K562 (cell line): ENCODE measurements around the gene TNKS2. TPM values are rescaled to one million over a fixed set of nuclear protein-coding genes. Genes with fewer than 3 reads are reported as not detected.
A peak's percentile ranks its signal among the peaks of the same experiment; 100 is the strongest.

ENCODE experiments used
- ATAC-seq: fragments of 200-7000 bp; cut with Tn5 transposase; 3 replicates; pipeline ENCODE4 v1.9.1; 2020; ENCODE audit warnings: moderate library complexity
- BruUV-seq: library from RNA; stranded (reverse); fragments of 400-500 nt; replicated peaks from 2 replicates; lab custom pipeline; 2021; lab: Mats Ljungman, UMichigan
- CTCF ChIA-PET: fragments of 300-600 bp; formaldehyde crosslinking; extraction: SDS; loops from one replicate; lab custom pipeline; 2021; ENCODE audit warnings: low intra/inter-chr PET ratio; lab: Yijun Ruan, JAX
- POLR2A ChIA-PET: fragments of 300-600, 350-650 bp; sonication (Branson Sonifier 250); formaldehyde crosslinking; extraction: SDS; loops from one replicate; lab custom pipeline; 2021; ENCODE audit warnings: antibody characterized with exemption, inconsistent platforms; lab: Yijun Ruan, JAX
- DNase-seq, 4 experiments: peaks; one replicate each; pipeline versions ENCODE4 v3.0.0 to v3.0.0-alpha.2; 2011 to 2018; ENCODE audit warnings: low spot score in 3 of 4, mixed read lengths in 3 of 4; ENCODE audit errors: extremely low read depth in 1 of 4
- FAIRE-seq: peaks from 2 replicates; lab custom pipeline; 2011; peaks lifted over from hg19 to GRCh38; lab: Jason Lieb, UNC
- H2AFZ ChIP-seq: 2 replicates; pipeline ENCODE4 v1.6.0; 2011; ENCODE audit warnings: low read depth, low read length, control low read depth, inconsistent platforms
- H3K27ac ChIP-seq: fragments of 200-600 bp; 3 replicates; pipeline ENCODE4 v1.8.0; 2011; ENCODE audit warnings: low read depth, mild to moderate bottlenecking, control low read depth, inconsistent platforms, low read length, moderate library complexity, mixed read lengths; ENCODE audit errors: extremely low read depth
- H3K27me3 ChIP-seq, 2 experiments: fragments of 300-600 bp in 1 of 2; 2 replicates in 1 of 2; 3 replicates in 1 of 2; pipeline versions ENCODE4 v1.6.0 to v1.8.0; 2011; ENCODE audit warnings: inconsistent platforms in 2 of 2, low read length in 2 of 2, mild to moderate bottlenecking in 1 of 2, mixed read lengths in 1 of 2, moderate library complexity in 1 of 2; ENCODE audit not compliant: control insufficient read depth in 2 of 2, insufficient read depth in 2 of 2
- H3K36me3 ChIP-seq: fragments of 300-600 bp; 3 replicates; pipeline ENCODE4 v1.8.0; 2011; ENCODE audit warnings: mild to moderate bottlenecking, low read length, inconsistent platforms; ENCODE audit not compliant: control insufficient read depth, insufficient read depth
- H3K4me1 ChIP-seq, 2 experiments: fragments of 200-600 bp in 1 of 2; replicated peaks in 1 of 2; 2 replicates in 1 of 2; 3 replicates in 1 of 2; pipeline versions ENCODE4 v1.5.1 to v1.8.0; 2011; ENCODE audit warnings: inconsistent platforms in 2 of 2, low read length in 2 of 2, mild to moderate bottlenecking in 1 of 2, mixed read lengths in 1 of 2, moderate library complexity in 1 of 2; ENCODE audit not compliant: control insufficient read depth in 2 of 2, insufficient read depth in 2 of 2
- H3K4me2 ChIP-seq: 2 replicates; pipeline ENCODE4 v1.6.1; 2011; ENCODE audit warnings: low read length, control low read depth, inconsistent platforms, mixed read lengths; ENCODE audit not compliant: insufficient read depth
- H3K4me3 ChIP-seq: fragments of 200-600 bp; sonication (generic), shearing (Covaris generic); 2 replicates; pipeline ENCODE4 v1.5.1; 2016; ENCODE audit warnings: control low read depth, inconsistent platforms
- H3K79me2 ChIP-seq: fragments of 200-600 bp; 3 replicates; pipeline ENCODE4 v1.8.0; 2011; ENCODE audit warnings: low read length, inconsistent platforms; ENCODE audit not compliant: control insufficient read depth, insufficient read depth
- H3K9ac ChIP-seq, 2 experiments: 2 replicates each; pipeline versions ENCODE4 v1.6.0 to v1.6.1; 2011; ENCODE audit warnings: low read depth in 2 of 2, low read length in 2 of 2, control low read depth in 1 of 2, inconsistent platforms in 1 of 2, mild to moderate bottlenecking in 1 of 2, mixed read lengths in 1 of 2; ENCODE audit not compliant: insufficient read depth in 1 of 2
- H3K9me1 ChIP-seq: one replicate; pipeline ENCODE4 v1.6.0; 2011; ENCODE audit warnings: inconsistent platforms, mild to moderate bottlenecking, low read length, moderate library complexity; ENCODE audit not compliant: control insufficient read depth, insufficient read depth
- H3K9me3 ChIP-seq: replicated peaks from 2 replicates; pipeline ENCODE4 v1.5.1; 2011; ENCODE audit warnings: low read depth, low read length, inconsistent platforms; ENCODE audit not compliant: control insufficient read depth, insufficient read depth
- H4K20me1 ChIP-seq: replicated peaks from 2 replicates; pipeline ENCODE4 v1.6.1; 2011; ENCODE audit warnings: low read length, inconsistent platforms, mixed read lengths; ENCODE audit not compliant: control insufficient read depth, insufficient read depth
- BMI1 ChIP-seq: fragments of 150-350 bp; IDR thresholded peaks from 2 replicates; pipeline ENCODE4 v1.6.1; 2014; ENCODE audit warnings: low read length
- ETS1 ChIP-seq: conservative IDR thresholded peaks from 2 replicates; pipeline ENCODE4 v1.6.1; 2011; ENCODE audit warnings: low read depth, mild to moderate bottlenecking, low read length; ENCODE audit not compliant: control insufficient read depth
- ETV6 ChIP-seq, 3 experiments: fragments of 150-350 bp in 1 of 3; sonication (generic) in 1 of 3; formaldehyde crosslinking in 1 of 3; IDR thresholded peaks; 2 replicates each; pipeline versions ENCODE4 v1.6.1 to v1.8.0; 2014 to 2022; ENCODE audit warnings: borderline replicate concordance in 2 of 3, low read depth in 2 of 3, antibody characterized with exemption in 1 of 3, low read length in 1 of 3, mild to moderate bottlenecking in 1 of 3, missing genetic modification reagents in 1 of 3
- EZH2 ChIP-seq: IDR thresholded peaks from 2 replicates; pipeline ENCODE4 v1.6.1; 2012; ENCODE audit warnings: low read depth, mild to moderate bottlenecking, inconsistent platforms, low read length, borderline replicate concordance
- FIP1L1 ChIP-seq: fragments of 200-400 bp; formaldehyde crosslinking; IDR thresholded peaks from 2 replicates; pipeline ENCODE4 v1.6.1; 2018; ENCODE audit warnings: mild to moderate bottlenecking, low read depth, low read length; ENCODE audit not compliant: poor library complexity, severe bottlenecking
- GABPB2 ChIP-seq: fragments of 250-450 bp; sonication (Bioruptor Pico); conservative IDR thresholded peaks from 2 replicates; pipeline ENCODE4 v1.5.1; 2021; ENCODE audit warnings: mild to moderate bottlenecking
- PCBP2 ChIP-seq: fragments of 200-400 bp; formaldehyde crosslinking; IDR thresholded peaks from 2 replicates; pipeline ENCODE4 v1.6.1; 2018; ENCODE audit warnings: low read length, low read depth, mild to moderate bottlenecking, moderate library complexity; ENCODE audit not compliant: poor library complexity, severe bottlenecking
- PTRF ChIP-seq: fragments of 450-650 bp; IDR thresholded peaks from 2 replicates; pipeline ENCODE4 v1.6.1; 2016; ENCODE audit warnings: mild to moderate bottlenecking, missing genetic modification characterization, missing compliant biosample characterization
- RCOR1 ChIP-seq, 2 experiments: IDR thresholded peaks; 2 replicates each; pipeline ENCODE4 v1.6.1; 2012; ENCODE audit warnings: low read depth in 2 of 2, low read length in 2 of 2, borderline replicate concordance in 1 of 2, improper control_type of control experiment in 1 of 2
- RFX5 ChIP-seq: IDR thresholded peaks from 2 replicates; pipeline ENCODE4 v1.6.1; 2011; ENCODE audit warnings: low read depth, mild to moderate bottlenecking, improper control_type of control experiment, low read length
- SMAD1 ChIP-seq: fragments of 150-350 bp; IDR thresholded peaks from 2 replicates; pipeline ENCODE4 v1.6.1; 2014; ENCODE audit warnings: low read length, low read depth; ENCODE audit not compliant: partially characterized antibody
- STAT5B ChIP-seq: fragments of 250-450 bp; sonication (Bioruptor Pico); IDR thresholded peaks from 2 replicates; pipeline ENCODE4 v1.8.0; 2021; ENCODE audit warnings: mild to moderate bottlenecking, inconsistent platforms
- TBP ChIP-seq: optimal IDR thresholded peaks from 2 replicates; pipeline ENCODE3; 2011; ENCODE audit warnings: low read depth, low read length, improper control_type of control experiment
- TRIM24 ChIP-seq, 2 experiments: fragments of 450-650 bp; IDR thresholded peaks; 2 replicates each; pipeline ENCODE4 v1.6.1; 2016
- YY1 ChIP-seq, 3 experiments: IDR thresholded peaks; 2 replicates each; pipeline ENCODE4 v1.6.1; 2011; ENCODE audit warnings: low read length in 2 of 3, mild to moderate bottlenecking in 2 of 3, moderate library complexity in 2 of 3, borderline replicate concordance in 1 of 3, control low read depth in 1 of 3, low read depth in 1 of 3; ENCODE audit not compliant: insufficient read depth in 3 of 3, insufficient replicate concordance in 2 of 3, control insufficient read depth in 1 of 3, insufficient read length in 1 of 3; ENCODE audit errors: extremely low read depth in 1 of 3
- ZNF175 ChIP-seq: fragments of 200-800 bp; sonication (Bioruptor generic); IDR thresholded peaks from 2 replicates; pipeline ENCODE4 v1.6.1; 2016; ENCODE audit warnings: low read depth, mild to moderate bottlenecking, missing genetic modification characterization, missing compliant biosample characterization
- ZNF253 ChIP-seq: fragments of 250-450 bp; sonication (Bioruptor Pico); conservative IDR thresholded peaks from 2 replicates; pipeline ENCODE4 v1.6.1; 2021; ENCODE audit warnings: mild to moderate bottlenecking
- ZNF263 ChIP-seq: sonication (generic); formaldehyde crosslinking; IDR thresholded peaks from 2 replicates; pipeline ENCODE4 v1.8.0; 2022; ENCODE audit warnings: mild to moderate bottlenecking, missing genetic modification reagents, borderline replicate concordance
- ZNF282 ChIP-seq: sonication (generic); formaldehyde crosslinking; IDR thresholded peaks from 2 replicates; pipeline ENCODE4 v1.8.1; 2023; ENCODE audit warnings: missing genetic modification reagents
- WGBS: fragments of 100-300 bp; shearing (Covaris generic); methylation state at CpG from one replicate; pipeline ENCODE4 v1.1.6; 2016; ENCODE audit warnings: low coverage, mixed read lengths; ENCODE audit not compliant: insufficient coverage; ENCODE audit errors: missing lambda C conversion rate; 5-methylcytosine and 5-hydroxymethylcytosine counted together
- in situ Hi-C: fragments of 300-500 bp; cut with MboI; formaldehyde crosslinking; loops from 4 replicates; pipeline ENCODE4 v1.15.0; 2018; ENCODE audit warnings: inconsistent platforms, mixed read lengths
- intact Hi-C: fragments of 100-400 bp; cut with micrococcal nuclease; formaldehyde crosslinking; loops from 2 replicates; pipeline ENCODE4 v1.14.2; 2022
- polyA plus RNA-seq, 8 experiments: library from polyadenylated mRNA; depleted of rRNA in 4 of 8; stranded (reverse) in 5 of 8; unstranded in 3 of 8; fragments of >200 nt; fragmentation: Nextera tagmentation in 2 of 8; fragmentation: Illumina TruSeq in 1 of 8; extraction: Ambion mirVana in 2 of 8; extraction: Trizol in 1 of 8; gene quantifications; 2 replicates each; pipeline versions ENCODE4 v1.2.1 to v1.2.3, GENCODE V29; 2011 to 2014; ENCODE audit warnings: inconsistent platforms in 1 of 8, missing spikeins in 1 of 8
- total RNA-seq, 7 experiments: library from RNA; depleted of rRNA in 6 of 7; stranded (reverse); fragments of >200 nt in 6 of 7; fragmentation: Illumina TruSeq in 2 of 7; extraction: Trizol in 2 of 7; gene quantifications; 2 replicates each; pipeline versions ENCODE4 v1.2.1 to v1.2.3, GENCODE V29; 2011 to 2021; ENCODE audit warnings: low replicate concordance in 1 of 7

Gene TNKS2
- total and polyA plus RNA-seq, 9 of the 15 experiments (the other 6 are each of a cell fraction or from before 2014, with no cell fraction given) = 3.5 to 19.8 (median 8.6) TPM

DNA sequence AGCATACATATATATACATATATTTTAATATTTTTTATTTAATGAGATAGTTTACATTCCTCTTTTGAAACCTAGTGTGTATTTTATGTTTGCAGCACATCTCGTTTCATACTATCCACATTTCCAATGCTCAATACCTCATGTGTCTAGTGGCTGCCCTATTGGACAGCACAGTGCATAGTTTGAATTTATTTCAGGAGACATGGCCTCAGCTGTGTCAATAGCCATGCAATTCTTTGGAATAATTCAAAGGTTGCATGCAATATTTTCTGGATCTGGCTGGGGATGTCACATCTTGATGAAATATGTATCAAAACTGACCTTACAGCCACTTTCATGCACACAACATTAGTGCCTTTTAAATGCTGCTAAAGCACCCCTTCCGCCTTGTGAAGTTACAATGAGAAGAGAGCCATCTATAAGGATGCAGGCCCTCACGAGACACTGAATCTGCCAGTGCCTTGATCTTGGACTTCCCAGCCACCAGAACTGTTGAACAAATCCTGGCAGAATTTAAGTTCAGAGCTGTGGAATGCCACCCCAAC lies 98.1 kb downstream of the TNKS2 start (continued):
- no peak for TF ChIP-seq ETS1
- TF ChIP-seq ZNF282 (CRISPR knock-in tag) = no peak
- TF ChIP-seq TRIM24 (IDR thresholded peaks at IDR 0.05) = no peak
- TF ChIP-seq YY1 (IDR thresholded peaks at IDR 0.05; ENCODE audit: borderline replicate concordance in 1 of 3, control insufficient read depth in 1 of 3, extremely low read depth in 1 of 3, insufficient read depth in 3 of 3, insufficient read length in 1 of 3, insufficient replicate concordance in 2 of 3, low read depth in 1 of 3, low read length in 2 of 3) = no peak
- no peak for TF ChIP-seq PTRF
- TF ChIP-seq BMI1 = no peak
- TF ChIP-seq ETV6 (IDR thresholded peaks at IDR 0.05; ENCODE audit: borderline replicate concordance in 1 of 2, low read depth in 2 of 2, low read length in 1 of 2) = no peak
- TF ChIP-seq ETV6 (CRISPR knock-in tag; IDR thresholded peaks at IDR 0.05; ENCODE audit: borderline replicate concordance) = no peak
- no peak for TF ChIP-seq GABPB2 (CRISPR knock-in tag)
- no peak for TF ChIP-seq STAT5B

DNA sequence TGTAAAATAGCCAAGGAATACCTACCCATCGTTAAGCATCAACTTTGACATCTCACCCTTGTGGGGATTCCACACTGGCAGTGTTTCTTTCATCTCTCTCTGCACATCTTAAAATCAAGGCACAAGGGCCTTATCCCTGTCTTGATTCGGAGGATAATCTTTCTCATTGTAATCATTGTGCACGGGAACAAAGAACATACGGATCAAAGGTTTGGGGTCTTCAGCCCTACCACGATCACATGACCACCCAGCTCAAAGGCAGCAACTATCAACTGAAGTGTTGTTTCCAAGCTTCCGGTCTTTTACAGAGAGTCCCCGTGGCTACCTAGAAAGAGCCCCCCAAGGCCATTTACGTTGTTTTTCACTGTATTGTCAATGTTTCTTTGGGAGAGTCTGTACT lies 99.2 kb downstream of the TNKS2 start:
- H3K4me1 ChIP-seq = peaks cover 0 to 11% of the 10 kb centered on the region in 2 experiments; a peak in 3 of 5 replicates
- WGBS = 45% methylated on average over 8 of the region's 8 CpGs
- CTCF ChIA-PET = no interaction called here
- no peaks in the 10 kb centered on the region for H3K36me3 ChIP-seq
- no peaks in the 10 kb centered on the region for H3K9me3 ChIP-seq
- H3K4me2 ChIP-seq = no peak overlapping the region
- DNase-seq (no peak), FAIRE-seq (no peak), ATAC-seq (no peak)
- no peaks in the 10 kb centered on the region for H3K79me2 ChIP-seq
- in situ Hi-C loops = no loop called here
- H3K27ac ChIP-seq = no peak overlapping the region
- no peak overlapping the region for H3K4me3 ChIP-seq
- 0 out of 2 replicates have a peak overlapping the region, but pooled peaks have one; percentile 9 for H2AFZ ChIP-seq
- intact Hi-C loops = no loop called here
- H3K9ac ChIP-seq = no peak overlapping the region
- no peaks in the 10 kb centered on the region for H3K27me3 ChIP-seq
- BruUV-seq = no TSS peak
- POLR2A ChIA-PET = no interaction called here
- no peaks in the 10 kb centered on the region for H3K9me1 ChIP-seq
- no peaks in the 10 kb centered on the region for H4K20me1 ChIP-seq
- no peak for TF ChIP-seq FIP1L1
- no peak for TF ChIP-seq PCBP2
- TF ChIP-seq RCOR1 (IDR thresholded peaks at IDR 0.05; ENCODE audit: borderline replicate concordance in 1 of 2, low read depth in 2 of 2, low read length in 2 of 2) = no peak
- TF ChIP-seq ZNF175 (CRISPR knock-in tag) = no peak
- TF ChIP-seq SMAD1 = no peak
- TF ChIP-seq ZNF253 (CRISPR knock-in tag) = no peak
- no peak for TF ChIP-seq EZH2
- no peak for TF ChIP-seq RFX5
- no peak for TF ChIP-seq ZNF263 (CRISPR knock-in tag)
- TF ChIP-seq TBP = no peak
- TF ChIP-seq, all 486 proteins: peak for 0
